ENCODE results near the gene GRK5.

Gene GRK5

DNA sequence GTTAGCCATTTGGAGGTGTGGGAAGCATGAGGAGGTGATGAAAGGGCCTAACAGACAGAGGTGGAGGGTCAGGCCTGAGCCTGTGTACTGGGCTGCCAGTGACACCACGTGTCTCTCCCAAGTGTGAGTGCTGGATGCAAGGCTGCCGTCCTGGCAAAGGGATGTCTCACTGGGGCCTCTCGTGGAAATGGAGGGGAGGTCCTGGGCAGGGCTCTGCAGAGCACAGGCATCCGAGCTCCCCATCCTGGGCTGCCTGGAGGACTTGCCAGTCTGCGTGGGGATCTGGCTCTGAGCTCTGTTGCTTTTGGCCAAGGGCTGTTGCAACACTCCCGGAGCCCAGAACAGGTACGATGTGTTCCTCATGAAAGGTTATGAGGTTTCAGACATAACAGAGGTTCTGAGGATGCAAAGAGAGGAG is 77.3 kb downstream of the GRK5 start:
- no peak for TF ChIP-seq ZFX (IDR thresholded peaks at IDR 0.05; ENCODE audit: borderline replicate concordance)
- TF ChIP-seq, protein P1, sequence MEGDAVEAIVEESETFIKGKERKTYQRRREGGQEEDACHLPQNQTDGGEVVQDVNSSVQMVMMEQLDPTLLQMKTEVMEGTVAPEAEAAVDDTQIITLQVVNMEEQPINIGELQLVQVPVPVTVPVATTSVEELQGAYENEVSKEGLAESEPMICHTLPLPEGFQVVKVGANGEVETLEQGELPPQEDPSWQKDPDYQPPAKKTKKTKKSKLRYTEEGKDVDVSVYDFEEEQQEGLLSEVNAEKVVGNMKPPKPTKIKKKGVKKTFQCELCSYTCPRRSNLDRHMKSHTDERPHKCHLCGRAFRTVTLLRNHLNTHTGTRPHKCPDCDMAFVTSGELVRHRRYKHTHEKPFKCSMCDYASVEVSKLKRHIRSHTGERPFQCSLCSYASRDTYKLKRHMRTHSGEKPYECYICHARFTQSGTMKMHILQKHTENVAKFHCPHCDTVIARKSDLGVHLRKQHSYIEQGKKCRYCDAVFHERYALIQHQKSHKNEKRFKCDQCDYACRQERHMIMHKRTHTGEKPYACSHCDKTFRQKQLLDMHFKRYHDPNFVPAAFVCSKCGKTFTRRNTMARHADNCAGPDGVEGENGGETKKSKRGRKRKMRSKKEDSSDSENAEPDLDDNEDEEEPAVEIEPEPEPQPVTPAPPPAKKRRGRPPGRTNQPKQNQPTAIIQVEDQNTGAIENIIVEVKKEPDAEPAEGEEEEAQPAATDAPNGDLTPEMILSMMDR (IDR thresholded peaks at IDR 0.05), result no peak
- H3K27ac ChIP-seq, result no peak overlapping the region

DNA sequence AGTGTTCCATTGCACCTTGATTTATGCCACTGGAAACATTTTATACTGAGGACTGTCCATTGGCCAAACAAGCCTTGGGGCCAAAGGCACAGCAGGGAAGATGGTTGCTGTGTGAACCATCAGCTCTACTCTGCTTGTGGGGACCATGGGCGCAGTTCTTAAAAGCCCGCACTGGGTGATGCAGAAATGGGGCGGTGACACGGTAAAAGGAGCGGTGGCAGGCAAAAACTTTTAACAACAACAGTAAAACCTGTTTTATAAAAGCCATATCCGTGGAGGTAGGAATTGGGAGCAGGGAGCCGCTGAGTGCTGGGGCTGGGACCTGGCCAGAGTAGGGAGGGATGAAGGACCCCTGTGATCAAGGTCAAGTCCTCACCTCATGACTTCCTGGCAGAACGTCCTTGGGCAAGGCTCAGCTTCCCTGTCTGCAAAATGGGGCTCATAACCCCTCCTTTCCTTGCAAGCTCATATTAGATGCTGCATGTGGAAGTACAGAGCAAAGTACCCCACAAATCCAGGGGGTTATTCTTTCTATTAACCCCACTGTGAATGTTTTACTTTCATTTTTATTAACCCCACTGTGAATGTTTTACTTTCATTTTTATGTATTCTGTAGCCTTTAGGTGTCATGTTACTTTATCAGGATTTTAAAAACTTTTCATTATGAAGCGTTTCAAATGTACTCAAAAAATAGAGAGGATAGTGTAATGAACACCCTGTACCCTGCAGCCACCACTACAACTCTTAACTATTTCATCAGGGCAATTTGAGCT is 78.3 kb downstream of the GRK5 start:
- H3K27ac ChIP-seq, result no peak overlapping the region
- TF ChIP-seq, protein P1 (IDR thresholded peaks at IDR 0.05), result no peak
- TF ChIP-seq ZFX (IDR thresholded peaks at IDR 0.05; ENCODE audit: borderline replicate concordance), result no peak

GRCh38 chr10:119286516-119286915 is 79.1 kb downstream of the GRK5 start:
- no peak overlapping the region for H3K27ac ChIP-seq
- TF ChIP-seq, protein P1 (IDR thresholded peaks at IDR 0.05), result no peak
- TF ChIP-seq ZFX (IDR thresholded peaks at IDR 0.05; ENCODE audit: borderline replicate concordance), result no peak

DNA sequence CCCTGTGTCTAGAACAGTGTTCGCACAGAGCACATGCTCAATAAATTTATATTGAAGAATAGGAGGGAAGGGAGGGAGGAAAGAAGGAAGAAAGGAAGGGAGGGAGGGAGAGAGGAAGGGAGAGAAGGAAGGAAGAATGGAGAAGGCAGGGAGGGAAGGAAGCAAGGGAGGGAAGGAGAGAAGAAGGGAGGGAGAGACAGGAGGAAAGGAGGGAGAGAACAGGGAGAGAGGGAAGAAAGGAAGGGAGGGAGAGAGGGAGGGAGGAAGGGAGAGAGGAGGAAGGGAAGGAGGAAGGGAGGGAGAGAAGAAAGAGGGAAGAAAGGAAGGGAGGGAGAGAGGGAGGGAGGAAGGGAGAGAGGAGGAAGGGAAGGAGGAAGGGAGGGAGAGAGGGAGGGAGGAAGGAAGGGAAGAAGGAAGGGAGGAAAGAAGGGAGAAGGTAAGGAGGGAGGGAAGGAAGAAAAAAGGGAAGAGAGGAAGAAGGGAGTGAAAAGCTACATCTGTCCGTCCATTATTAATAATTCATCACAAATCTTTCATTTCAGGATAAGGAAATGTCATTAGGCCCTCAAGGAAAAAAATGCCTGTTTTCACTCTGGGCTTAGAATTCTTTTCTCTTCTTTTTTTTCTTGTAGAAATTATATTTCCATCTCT is 79.7 kb downstream of the GRK5 start:
- TF ChIP-seq, protein P1 (IDR thresholded peaks at IDR 0.05), result no peak
- no peak for TF ChIP-seq ZFX (IDR thresholded peaks at IDR 0.05; ENCODE audit: borderline replicate concordance)
- no peak overlapping the region for H3K27ac ChIP-seq

DNA sequence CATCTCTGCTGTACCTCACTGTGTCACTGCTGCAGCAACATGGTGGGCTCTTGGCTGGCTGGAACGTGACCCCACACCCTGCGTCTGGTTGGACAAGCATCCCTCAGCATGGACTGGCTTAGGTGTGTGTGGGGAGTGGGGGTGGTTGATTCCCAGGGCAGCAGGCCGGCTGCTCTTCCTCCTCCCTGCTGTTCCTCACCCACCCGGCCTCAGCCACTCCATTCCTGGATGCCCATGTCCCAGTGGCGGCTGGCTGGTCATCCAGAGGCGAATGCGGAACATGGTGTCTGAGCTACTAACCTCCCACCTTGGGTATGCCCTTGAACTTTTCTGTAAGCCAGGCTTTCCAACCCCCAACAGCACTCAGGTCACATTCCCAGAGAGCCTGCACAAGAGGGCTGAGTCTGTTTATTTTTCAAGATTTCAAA is 81.2 kb downstream of the GRK5 start:
- H3K27ac ChIP-seq, result no peak overlapping the region
- no peak for TF ChIP-seq ZFX (IDR thresholded peaks at IDR 0.05; ENCODE audit: borderline replicate concordance)
- TF ChIP-seq, protein P1 (IDR thresholded peaks at IDR 0.05), result no peak

DNA sequence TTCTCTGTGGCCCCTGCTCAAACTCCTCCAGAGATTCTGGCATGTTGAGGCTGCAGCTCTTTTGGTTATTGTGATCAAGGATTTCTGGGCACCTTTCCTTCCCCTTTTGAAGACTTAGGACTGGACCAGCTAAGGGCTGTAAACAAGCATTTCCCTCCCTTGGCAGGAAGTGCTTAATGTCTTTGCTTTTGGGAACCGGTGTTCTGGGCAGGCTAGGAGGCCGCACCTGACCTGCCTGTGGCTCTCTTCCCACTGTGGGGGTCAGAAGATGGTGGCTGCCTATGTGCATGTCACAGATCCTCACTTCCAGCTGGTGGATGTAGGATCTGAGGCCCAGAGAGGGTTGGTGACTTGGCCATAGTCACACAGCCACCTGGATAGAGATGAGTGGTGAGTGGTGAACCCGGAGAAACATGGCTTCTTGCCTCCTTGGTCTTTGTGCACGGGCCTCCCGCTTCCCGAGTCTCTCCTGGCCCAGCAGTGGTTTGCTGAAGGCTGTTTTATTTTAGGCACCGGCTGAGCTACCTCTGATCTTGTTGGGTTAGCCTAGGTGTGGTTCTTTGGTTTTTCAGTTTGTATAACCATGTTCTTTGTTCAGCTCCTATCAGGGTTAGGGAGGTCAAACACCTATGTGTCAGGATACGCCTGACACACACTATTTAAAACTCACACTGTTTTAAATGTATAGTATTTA is 82.0 kb downstream of the GRK5 start:
- H3K27ac ChIP-seq, result no peak overlapping the region
- no peak for TF ChIP-seq ZFX (IDR thresholded peaks at IDR 0.05; ENCODE audit: borderline replicate concordance)
- TF ChIP-seq, protein P1 (IDR thresholded peaks at IDR 0.05), result no peak
